Measurements from ENCODE around the gene OPTC.

Gene OPTC

GRCh38 chr1:203547147-203547546 is 53.2 kb downstream of the OPTC start:
- no CpG with 5 or more reads among the region's 4 CpGs for WGBS (ENCODE audit: insufficient coverage, insufficient read length)
- Histone ChIP-seq H3K27me3 (ENCODE audit: control insufficient read depth, insufficient read depth, low read length) (no peaks in the 10 kb centered on the region), H3K9me3 (ENCODE audit: control insufficient read depth, insufficient read depth, low read length) (no peaks in the 10 kb centered on the region), H3K4me1 (ENCODE audit: control insufficient read depth, insufficient read depth, low read length) (peaks cover 3% of the 10 kb centered on the region; the same call in 1 of the 2 replicates), H3K27ac (ENCODE audit: low read length) (no peak overlapping the region), H3K36me3 (ENCODE audit: control insufficient read depth, insufficient read depth, low read length) (no peaks in the 10 kb centered on the region), H3K4me3 (ENCODE audit: low read length) (no peak overlapping the region)
- DNase-seq (ENCODE audit: low read depth, low spot score) = no peak

- no peaks in the 10 kb centered on the region for H3K27me3 ChIP-seq (ENCODE audit: control insufficient read depth, insufficient read depth, low read length)
- no peak overlapping the region for H3K4me3 ChIP-seq (ENCODE audit: low read length)
- no peak overlapping the region for H3K27ac ChIP-seq (ENCODE audit: low read length)
- H3K9me3 ChIP-seq (ENCODE audit: control insufficient read depth, insufficient read depth, low read length) = no peaks in the 10 kb centered on the region
- H3K36me3 ChIP-seq (ENCODE audit: control insufficient read depth, insufficient read depth, low read length) = no peaks in the 10 kb centered on the region
- H3K4me1 ChIP-seq (ENCODE audit: control insufficient read depth, insufficient read depth, low read length) = peaks cover 3% of the 10 kb centered on the region; the same call in 1 of the 2 replicates
- DNase-seq (ENCODE audit: low read depth, low spot score) = no peak
- WGBS (ENCODE audit: insufficient coverage, insufficient read length) = no CpG with 5 or more reads among the region's 8 CpGs
Measured at GRCh38 chr1:203547771-203548421, 53.9 kb downstream of the OPTC start.

- H3K27ac ChIP-seq (ENCODE audit: low read length) = no peak overlapping the region
- peaks cover 3% of the 10 kb centered on the region; the same call in 1 of the 2 replicates for H3K4me1 ChIP-seq (ENCODE audit: control insufficient read depth, insufficient read depth, low read length)
- no peak overlapping the region for H3K4me3 ChIP-seq (ENCODE audit: low read length)
- H3K36me3 ChIP-seq (ENCODE audit: control insufficient read depth, insufficient read depth, low read length) = no peaks in the 10 kb centered on the region
- H3K27me3 ChIP-seq (ENCODE audit: control insufficient read depth, insufficient read depth, low read length) = no peaks in the 10 kb centered on the region
- no CpG with 5 or more reads among the region's 2 CpGs for whole genome bisulfite sequencing (ENCODE audit: insufficient coverage, insufficient read length)
- no peak for DNase-seq (ENCODE audit: low read depth, low spot score)
- no peaks in the 10 kb centered on the region for H3K9me3 ChIP-seq (ENCODE audit: control insufficient read depth, insufficient read depth, low read length)
Measured at GRCh38 chr1:203548892-203549291, 54.9 kb downstream of the OPTC start.

GRCh38 chr1:203549309-203549708 is 55.4 kb downstream of the OPTC start:
- Histone ChIP-seq H3K4me1 (ENCODE audit: control insufficient read depth, insufficient read depth, low read length) (peaks cover 3% of the 10 kb centered on the region; the same call in 1 of the 2 replicates), H3K9me3 (ENCODE audit: control insufficient read depth, insufficient read depth, low read length) (no peaks in the 10 kb centered on the region), H3K36me3 (ENCODE audit: control insufficient read depth, insufficient read depth, low read length) (no peaks in the 10 kb centered on the region), H3K4me3 (ENCODE audit: low read length) (no peak overlapping the region), H3K27ac (ENCODE audit: low read length) (no peak overlapping the region), H3K27me3 (ENCODE audit: control insufficient read depth, insufficient read depth, low read length) (no peaks in the 10 kb centered on the region)
- DNase-seq (ENCODE audit: low read depth, low spot score) = peak; percentile 47
- no CpG with 5 or more reads among the region's 2 CpGs for WGBS (ENCODE audit: insufficient coverage, insufficient read length)

GRCh38 chr1:203550846-203551245 is 56.9 kb downstream of the OPTC start:
- no peaks in the 10 kb centered on the region for H3K9me3 ChIP-seq (ENCODE audit: control insufficient read depth, insufficient read depth, low read length)
- no peak overlapping the region for H3K27ac ChIP-seq (ENCODE audit: low read length)
- H3K36me3 ChIP-seq (ENCODE audit: control insufficient read depth, insufficient read depth, low read length) = no peaks in the 10 kb centered on the region
- WGBS (ENCODE audit: insufficient coverage, insufficient read length) = no CpG with 5 or more reads among the region's 1 CpG
- no peak for DNase-seq (ENCODE audit: low read depth, low spot score)
- no peaks in the 10 kb centered on the region for H3K27me3 ChIP-seq (ENCODE audit: control insufficient read depth, insufficient read depth, low read length)
- peaks cover 10% of the 10 kb centered on the region; the same call in 1 of the 2 replicates for H3K4me1 ChIP-seq (ENCODE audit: control insufficient read depth, insufficient read depth, low read length)
- no peak overlapping the region for H3K4me3 ChIP-seq (ENCODE audit: low read length)

GRCh38 chr1:203551550-203551949 is 57.6 kb downstream of the OPTC start:
- DNase-seq (ENCODE audit: low read depth, low spot score) = no peak
- no peaks in the 10 kb centered on the region for H3K27me3 ChIP-seq (ENCODE audit: control insufficient read depth, insufficient read depth, low read length)
- H3K9me3 ChIP-seq (ENCODE audit: control insufficient read depth, insufficient read depth, low read length) = no peaks in the 10 kb centered on the region
- H3K4me3 ChIP-seq (ENCODE audit: low read length) = no peak overlapping the region
- H3K4me1 ChIP-seq (ENCODE audit: control insufficient read depth, insufficient read depth, low read length) = peaks cover 17% of the 10 kb centered on the region; the same call in 1 of the 2 replicates
- H3K36me3 ChIP-seq (ENCODE audit: control insufficient read depth, insufficient read depth, low read length) = no peaks in the 10 kb centered on the region
- WGBS (ENCODE audit: insufficient coverage, insufficient read length) = no CpG with 5 or more reads among the region's 5 CpGs
- H3K27ac ChIP-seq (ENCODE audit: low read length) = no peak overlapping the region

GRCh38 chr1:203553496-203553895 is 59.5 kb downstream of the OPTC start:
- H3K27me3 ChIP-seq (ENCODE audit: control insufficient read depth, insufficient read depth, low read length) = no peaks in the 10 kb centered on the region
- H3K27ac ChIP-seq (ENCODE audit: low read length) = no peak overlapping the region
- H3K4me3 ChIP-seq (ENCODE audit: low read length) = no peak overlapping the region
- DNase-seq (ENCODE audit: low read depth, low spot score) = no peak
- WGBS (ENCODE audit: insufficient coverage, insufficient read length) = no CpG with 5 or more reads among the region's 4 CpGs
- no peaks in the 10 kb centered on the region for H3K36me3 ChIP-seq (ENCODE audit: control insufficient read depth, insufficient read depth, low read length)
- no peaks in the 10 kb centered on the region for H3K9me3 ChIP-seq (ENCODE audit: control insufficient read depth, insufficient read depth, low read length)
- H3K4me1 ChIP-seq (ENCODE audit: control insufficient read depth, insufficient read depth, low read length) = peaks cover 18% of the 10 kb centered on the region; the same call in 1 of the 2 replicates

GRCh38 chr1:203554071-203554470 is 60.1 kb downstream of the OPTC start:
- no peaks in the 10 kb centered on the region for H3K36me3 ChIP-seq (ENCODE audit: control insufficient read depth, insufficient read depth, low read length)
- WGBS (ENCODE audit: insufficient coverage, insufficient read length) = no CpG with 5 or more reads among the region's 3 CpGs
- no peak for DNase-seq (ENCODE audit: low read depth, low spot score)
- peaks cover 17% of the 10 kb centered on the region; the same call in 1 of the 2 replicates for H3K4me1 ChIP-seq (ENCODE audit: control insufficient read depth, insufficient read depth, low read length)
- no peak overlapping the region for H3K27ac ChIP-seq (ENCODE audit: low read length)
- H3K9me3 ChIP-seq (ENCODE audit: control insufficient read depth, insufficient read depth, low read length) = no peaks in the 10 kb centered on the region
- H3K27me3 ChIP-seq (ENCODE audit: control insufficient read depth, insufficient read depth, low read length) = no peaks in the 10 kb centered on the region
- H3K4me3 ChIP-seq (ENCODE audit: low read length) = no peak overlapping the region

- no peaks in the 10 kb centered on the region for H3K9me3 ChIP-seq (ENCODE audit: control insufficient read depth, insufficient read depth, low read length)
- H3K4me1 ChIP-seq (ENCODE audit: control insufficient read depth, insufficient read depth, low read length) = peaks cover 17% of the 10 kb centered on the region; the same call in 1 of the 2 replicates
- H3K4me3 ChIP-seq (ENCODE audit: low read length) = no peak overlapping the region
- no peak for DNase-seq (ENCODE audit: low read depth, low spot score)
- no CpG with 5 or more reads among the region's 8 CpGs for whole genome bisulfite sequencing (ENCODE audit: insufficient coverage, insufficient read length)
- no peaks in the 10 kb centered on the region for H3K36me3 ChIP-seq (ENCODE audit: control insufficient read depth, insufficient read depth, low read length)
- H3K27ac ChIP-seq (ENCODE audit: low read length) = no peak overlapping the region
- H3K27me3 ChIP-seq (ENCODE audit: control insufficient read depth, insufficient read depth, low read length) = no peaks in the 10 kb centered on the region
Measured at GRCh38 chr1:203555076-203555475, 61.1 kb downstream of the OPTC start.

- WGBS (ENCODE audit: insufficient coverage, insufficient read length) = no CpG with 5 or more reads among the region's 7 CpGs
- no peaks in the 10 kb centered on the region for H3K27me3 ChIP-seq (ENCODE audit: control insufficient read depth, insufficient read depth, low read length)
Measured at GRCh38 chr1:203555511-203556046, 61.6 kb downstream of the OPTC start.

More at GRCh38 chr1:203555511-203556046, 61.6 kb downstream of the OPTC start:
- no peak for DNase-seq (ENCODE audit: low read depth, low spot score)
- Histone ChIP-seq H3K36me3 (ENCODE audit: control insufficient read depth, insufficient read depth, low read length) (no peaks in the 10 kb centered on the region), H3K4me1 (ENCODE audit: control insufficient read depth, insufficient read depth, low read length) (peaks cover 17% of the 10 kb centered on the region; the same call in 1 of the 2 replicates), H3K4me3 (ENCODE audit: low read length) (no peak overlapping the region), H3K9me3 (ENCODE audit: control insufficient read depth, insufficient read depth, low read length) (no peaks in the 10 kb centered on the region), H3K27ac (ENCODE audit: low read length) (no peak overlapping the region)
